Measurements from ENCODE around the gene RAD51B. TPM values are rescaled to one million over a fixed set of nuclear protein-coding genes. Genes with fewer than 3 reads are reported as not detected.

Gene RAD51B
- total and polyA plus RNA-seq, 4 donors = 2.5 to 95.0 (median 9.6) TPM

GRCh38 chr14:67785270-67786109, 34.1 kb upstream of the RAD51B start:
- 93 to 95% methylated on average over 4 of the region's 4 CpGs for WGBS, 2 donors
- DNase-seq (no peak), ATAC-seq (ENCODE audit: insufficient read depth, low FRiP score) (no peak)
- H3K4me3 ChIP-seq = no peak overlapping the region
- no peak overlapping the region for H3K27ac ChIP-seq (ENCODE audit: low read depth in 1 of 2, low read length in 1 of 2)
- H3K4me1 ChIP-seq (ENCODE audit: control insufficient read depth in 5 of 5, insufficient read depth in 5 of 5, low read length in 5 of 5) = no peaks in the 10 kb centered on the region
- H3K36me3 ChIP-seq (ENCODE audit: control insufficient read depth in 4 of 4, insufficient read depth in 4 of 4, low read length in 4 of 4) = peaks cover 36 to 67% (median 50%) of the 10 kb centered on the region in 4 donors
- H3K9ac ChIP-seq (ENCODE audit: insufficient read depth in 1 of 2, low read length in 2 of 2) = no peak overlapping the region
- no peak for TF ChIP-seq CTCF (IDR thresholded peaks at IDR 0.05; ENCODE audit: control extremely low read depth, extremely low read depth)
- no peaks in the 10 kb centered on the region for H3K9me3 ChIP-seq (ENCODE audit: control insufficient read depth in 4 of 4, insufficient read depth in 3 of 4, low read length in 3 of 4)
- H3K27me3 ChIP-seq (ENCODE audit: control insufficient read depth in 3 of 3, insufficient read depth in 3 of 3, low read length in 2 of 3) = no peaks in the 10 kb centered on the region

GRCh38 chr14:67787673-67788072, 31.9 kb upstream of the RAD51B start:
- H3K9ac ChIP-seq (ENCODE audit: insufficient read depth in 1 of 2, low read length in 2 of 2) = no peak overlapping the region
- peaks cover 31 to 53% (median 42%) of the 10 kb centered on the region in 4 donors for H3K36me3 ChIP-seq (ENCODE audit: control insufficient read depth in 4 of 4, insufficient read depth in 4 of 4, low read length in 4 of 4)
- H3K27me3 ChIP-seq (ENCODE audit: control insufficient read depth in 3 of 3, insufficient read depth in 3 of 3, low read length in 2 of 3) = no peaks in the 10 kb centered on the region
- no peak overlapping the region for H3K4me3 ChIP-seq
- DNase-seq (no peak), ATAC-seq (ENCODE audit: insufficient read depth, low FRiP score) (no peak)
- WGBS, 2 donors = 96 to 100% methylated on average over 1 of the region's 1 CpG
- no peaks in the 10 kb centered on the region for H3K4me1 ChIP-seq (ENCODE audit: control insufficient read depth in 5 of 5, insufficient read depth in 5 of 5, low read length in 5 of 5)
- no peak for TF ChIP-seq CTCF (IDR thresholded peaks at IDR 0.05; ENCODE audit: control extremely low read depth, extremely low read depth)
- H3K27ac ChIP-seq (ENCODE audit: low read depth in 1 of 2, low read length in 1 of 2) = no peak overlapping the region
- H3K9me3 ChIP-seq (ENCODE audit: control insufficient read depth in 4 of 4, insufficient read depth in 3 of 4, low read length in 3 of 4) = no peaks in the 10 kb centered on the region

- no peak for TF ChIP-seq CTCF (IDR thresholded peaks at IDR 0.05; ENCODE audit: control extremely low read depth, extremely low read depth)
- no peaks in the 10 kb centered on the region for H3K4me1 ChIP-seq (ENCODE audit: control insufficient read depth in 5 of 5, insufficient read depth in 5 of 5, low read length in 5 of 5)
- no peak overlapping the region for H3K9ac ChIP-seq (ENCODE audit: insufficient read depth in 1 of 2, low read length in 2 of 2)
- DNase-seq (no peak), ATAC-seq (ENCODE audit: insufficient read depth, low FRiP score) (no peak)
- no peaks in the 10 kb centered on the region for H3K27me3 ChIP-seq (ENCODE audit: control insufficient read depth in 3 of 3, insufficient read depth in 3 of 3, low read length in 2 of 3)
- H3K36me3 ChIP-seq (ENCODE audit: control insufficient read depth in 4 of 4, insufficient read depth in 4 of 4, low read length in 4 of 4) = peaks cover 26 to 61% (median 36%) of the 10 kb centered on the region in 4 donors
- no peaks in the 10 kb centered on the region for H3K9me3 ChIP-seq (ENCODE audit: control insufficient read depth in 4 of 4, insufficient read depth in 3 of 4, low read length in 3 of 4)
- no peak overlapping the region for H3K4me3 ChIP-seq
- no peak overlapping the region for H3K27ac ChIP-seq (ENCODE audit: low read depth in 1 of 2, low read length in 1 of 2)
- WGBS, 2 donors = 89 to 94% methylated on average over 20 of the region's 20 CpGs
Measured at GRCh38 chr14:67798731-67799130, 20.8 kb upstream of the RAD51B start.
